ENCODE data around the gene MAGI2.

MAGI2 gene

DNA sequence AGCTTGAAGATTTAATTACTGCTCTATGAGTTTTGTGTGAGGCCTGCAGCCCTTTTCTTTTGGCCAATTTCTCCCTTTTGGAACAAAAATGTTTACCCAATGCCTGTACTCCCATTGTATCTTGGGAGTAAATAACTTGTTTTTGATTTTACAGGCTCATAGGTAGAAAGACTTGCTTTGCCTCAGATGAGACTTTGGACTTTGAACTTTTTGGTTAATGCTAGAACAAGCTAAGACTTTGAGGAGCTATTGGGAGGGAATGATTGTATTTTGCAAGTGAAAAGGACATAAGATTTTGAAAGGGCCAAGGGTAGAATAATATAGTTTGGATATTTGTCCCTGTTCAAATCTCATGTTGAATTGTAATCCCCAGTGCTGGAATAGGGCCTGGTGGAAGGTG, 152.0 kb downstream of the MAGI2 start:
- H3K4me3 ChIP-seq (ENCODE audit: severe bottlenecking), result no peak overlapping the region
- peaks cover 14% of the 10 kb centered on the region for H3K4me1 ChIP-seq (ENCODE audit: insufficient read depth, poor library complexity, severe bottlenecking)
- no peak overlapping the region for H3K27ac ChIP-seq (ENCODE audit: poor library complexity, severe bottlenecking)
- H3K36me3 ChIP-seq (ENCODE audit: low read depth), result no peaks in the 10 kb centered on the region
- no peaks in the 10 kb centered on the region for H3K27me3 ChIP-seq (ENCODE audit: insufficient read depth, poor library complexity, severe bottlenecking)
- DNase-seq (ENCODE audit: low spot score) (no peak), ATAC-seq (ENCODE audit: low read depth) (no peak)
- no peaks in the 10 kb centered on the region for H3K9me3 ChIP-seq (ENCODE audit: severe bottlenecking)
- TF ChIP-seq, protein P1, sequence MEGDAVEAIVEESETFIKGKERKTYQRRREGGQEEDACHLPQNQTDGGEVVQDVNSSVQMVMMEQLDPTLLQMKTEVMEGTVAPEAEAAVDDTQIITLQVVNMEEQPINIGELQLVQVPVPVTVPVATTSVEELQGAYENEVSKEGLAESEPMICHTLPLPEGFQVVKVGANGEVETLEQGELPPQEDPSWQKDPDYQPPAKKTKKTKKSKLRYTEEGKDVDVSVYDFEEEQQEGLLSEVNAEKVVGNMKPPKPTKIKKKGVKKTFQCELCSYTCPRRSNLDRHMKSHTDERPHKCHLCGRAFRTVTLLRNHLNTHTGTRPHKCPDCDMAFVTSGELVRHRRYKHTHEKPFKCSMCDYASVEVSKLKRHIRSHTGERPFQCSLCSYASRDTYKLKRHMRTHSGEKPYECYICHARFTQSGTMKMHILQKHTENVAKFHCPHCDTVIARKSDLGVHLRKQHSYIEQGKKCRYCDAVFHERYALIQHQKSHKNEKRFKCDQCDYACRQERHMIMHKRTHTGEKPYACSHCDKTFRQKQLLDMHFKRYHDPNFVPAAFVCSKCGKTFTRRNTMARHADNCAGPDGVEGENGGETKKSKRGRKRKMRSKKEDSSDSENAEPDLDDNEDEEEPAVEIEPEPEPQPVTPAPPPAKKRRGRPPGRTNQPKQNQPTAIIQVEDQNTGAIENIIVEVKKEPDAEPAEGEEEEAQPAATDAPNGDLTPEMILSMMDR (IDR thresholded peaks at IDR 0.05; ENCODE audit: poor library complexity, severe bottlenecking), result no peak

DNA sequence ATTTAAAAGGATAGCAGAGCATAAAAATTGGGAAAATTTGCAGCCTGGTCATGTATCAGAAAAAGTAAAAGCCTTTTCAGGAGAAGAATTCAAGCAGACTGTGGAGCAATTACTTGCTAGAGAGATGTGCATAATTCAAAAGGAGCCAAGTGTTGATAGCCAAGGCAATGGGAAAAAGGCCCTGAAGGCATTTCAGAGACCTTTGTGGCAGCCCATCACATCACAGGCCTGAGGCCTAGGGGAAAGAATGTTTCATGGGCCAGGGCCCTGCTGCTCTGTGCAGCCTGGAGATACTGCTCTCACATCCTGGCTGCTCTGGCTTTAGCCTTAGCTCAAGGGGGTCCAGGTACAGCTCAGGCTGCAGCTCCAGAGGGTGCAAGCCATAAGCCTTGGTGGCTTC, 152.9 kb downstream of the MAGI2 start:
- H3K4me3 ChIP-seq (ENCODE audit: severe bottlenecking), result no peak overlapping the region
- TF ChIP-seq, protein P1 (IDR thresholded peaks at IDR 0.05; ENCODE audit: poor library complexity, severe bottlenecking), result no peak
- no peak overlapping the region for H3K27ac ChIP-seq (ENCODE audit: poor library complexity, severe bottlenecking)
- no peaks in the 10 kb centered on the region for H3K27me3 ChIP-seq (ENCODE audit: insufficient read depth, poor library complexity, severe bottlenecking)
- H3K36me3 ChIP-seq (ENCODE audit: low read depth), result no peaks in the 10 kb centered on the region
- H3K4me1 ChIP-seq (ENCODE audit: insufficient read depth, poor library complexity, severe bottlenecking), result peaks cover 21% of the 10 kb centered on the region
- DNase-seq (ENCODE audit: low spot score) (no peak), ATAC-seq (ENCODE audit: low read depth) (no peak)
- no peaks in the 10 kb centered on the region for H3K9me3 ChIP-seq (ENCODE audit: severe bottlenecking)

DNA sequence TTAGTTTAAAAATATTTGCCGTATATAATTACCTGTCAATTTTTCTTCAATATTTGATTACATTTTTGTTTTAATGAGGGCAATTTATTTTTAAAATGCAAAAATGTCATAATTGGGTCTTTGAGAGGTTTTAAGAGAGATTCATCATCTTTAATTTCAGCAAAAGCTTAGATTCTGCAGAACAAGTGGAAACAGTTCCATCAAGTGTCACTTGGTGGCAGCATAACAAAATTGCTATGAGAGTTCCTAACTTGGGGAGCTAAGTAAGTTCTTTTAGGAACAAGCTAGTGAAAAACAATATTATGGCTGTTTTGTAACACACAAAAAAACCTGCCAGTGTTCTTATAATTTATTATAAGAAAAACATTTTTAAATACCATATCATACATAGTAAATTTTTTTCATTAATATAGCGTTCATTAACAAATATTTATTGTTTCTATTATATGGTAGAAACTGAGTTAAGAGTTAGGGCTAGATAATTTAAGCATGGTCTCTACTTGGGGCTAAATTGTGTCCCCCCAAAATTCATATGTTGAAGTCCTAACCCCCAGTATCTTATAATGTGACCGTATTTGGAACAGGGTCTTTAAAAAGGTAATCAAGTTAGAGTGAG, 155.2 kb downstream of the MAGI2 start:
- DNase-seq (ENCODE audit: low spot score), result no peak
- ATAC-seq (ENCODE audit: low read depth), result no peak
- H3K4me3 ChIP-seq (ENCODE audit: severe bottlenecking), result no peak overlapping the region
- H3K36me3 ChIP-seq (ENCODE audit: low read depth), result no peaks in the 10 kb centered on the region
- TF ChIP-seq, protein P1 (IDR thresholded peaks at IDR 0.05; ENCODE audit: poor library complexity, severe bottlenecking), result peak; percentile 94
- no peaks in the 10 kb centered on the region for H3K27me3 ChIP-seq (ENCODE audit: insufficient read depth, poor library complexity, severe bottlenecking)
- no peaks in the 10 kb centered on the region for H3K9me3 ChIP-seq (ENCODE audit: severe bottlenecking)
- peaks cover 30% of the 10 kb centered on the region for H3K4me1 ChIP-seq (ENCODE audit: insufficient read depth, poor library complexity, severe bottlenecking)
- H3K27ac ChIP-seq (ENCODE audit: poor library complexity, severe bottlenecking), result peak overlapping the region; percentile 93

DNA sequence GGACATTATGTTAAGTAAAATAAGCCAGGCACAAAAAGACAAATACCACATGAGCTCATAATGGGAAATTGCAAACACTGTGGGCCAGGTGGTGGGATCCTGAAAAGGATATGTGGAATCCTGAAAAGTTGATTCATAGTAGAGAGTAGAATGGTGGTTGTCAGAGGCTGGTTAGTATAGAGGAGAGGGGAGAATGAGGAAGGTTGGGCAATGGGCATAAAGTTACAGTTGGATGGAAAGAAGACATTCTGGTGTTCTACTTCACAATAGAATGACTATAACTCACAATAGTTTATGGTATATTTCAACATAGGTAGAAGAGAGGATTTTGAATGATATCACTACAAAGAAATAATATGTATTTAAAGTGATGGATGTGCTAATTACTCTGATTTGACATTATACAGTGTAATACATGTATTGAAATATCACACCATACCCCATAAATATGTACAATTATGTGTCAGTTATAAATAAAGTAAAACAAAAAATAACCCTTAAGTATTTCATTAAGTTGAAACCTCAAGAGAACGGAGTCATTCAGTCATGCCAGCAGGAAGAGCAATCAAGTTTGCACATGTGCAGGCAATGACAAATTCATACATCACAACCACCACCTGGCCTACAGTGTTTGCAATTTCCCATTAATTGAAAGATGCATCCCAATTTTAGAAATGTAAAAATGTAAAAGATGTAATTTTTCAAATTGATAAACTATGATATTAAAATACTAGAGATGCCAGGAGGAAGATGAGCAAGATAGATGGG, 156.7 kb downstream of the MAGI2 start:
- Histone ChIP-seq H3K9me3 (ENCODE audit: severe bottlenecking) (no peaks in the 10 kb centered on the region), H3K4me3 (ENCODE audit: severe bottlenecking) (no peak overlapping the region), H3K27ac (ENCODE audit: poor library complexity, severe bottlenecking) (peak overlapping the region; percentile 93), H3K36me3 (ENCODE audit: low read depth) (no peaks in the 10 kb centered on the region), H3K4me1 (ENCODE audit: insufficient read depth, poor library complexity, severe bottlenecking) (peaks cover 39% of the 10 kb centered on the region), H3K27me3 (ENCODE audit: insufficient read depth, poor library complexity, severe bottlenecking) (no peaks in the 10 kb centered on the region)
- DNase-seq (ENCODE audit: low spot score) (peak; percentile 35), ATAC-seq (ENCODE audit: low read depth) (peak; percentile 55)
- TF ChIP-seq, protein P1 (IDR thresholded peaks at IDR 0.05; ENCODE audit: poor library complexity, severe bottlenecking), result no peak

DNA sequence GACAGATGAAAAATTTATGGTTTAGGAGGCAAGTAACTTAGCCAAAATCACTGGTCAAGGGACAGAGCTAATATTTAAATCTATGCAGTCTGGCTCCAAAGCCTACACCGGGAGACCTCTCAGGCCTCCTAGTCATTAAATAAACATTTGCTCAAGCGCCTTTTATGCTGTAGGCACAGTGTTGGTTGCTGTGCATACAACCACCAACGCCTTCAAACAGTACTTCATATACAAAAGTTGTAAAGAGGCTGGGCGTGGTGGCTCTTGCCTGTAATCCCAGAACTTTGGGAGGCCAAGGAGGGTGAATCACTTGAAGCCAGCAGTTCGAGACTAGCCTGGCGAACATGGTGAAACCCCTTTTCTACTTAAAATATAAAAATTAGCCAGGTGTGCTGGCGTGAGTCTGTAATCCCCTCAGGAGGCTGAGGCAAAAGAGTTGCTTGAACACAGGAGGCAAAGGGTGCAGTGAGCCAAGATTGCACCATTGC, 159.8 kb downstream of the MAGI2 start:
- TF ChIP-seq, protein P1 (IDR thresholded peaks at IDR 0.05; ENCODE audit: poor library complexity, severe bottlenecking), result no peak
- Histone ChIP-seq H3K36me3 (ENCODE audit: low read depth) (no peaks in the 10 kb centered on the region), H3K4me1 (ENCODE audit: insufficient read depth, poor library complexity, severe bottlenecking) (peaks cover 55% of the 10 kb centered on the region), H3K4me3 (ENCODE audit: severe bottlenecking) (no peak overlapping the region), H3K27ac (ENCODE audit: poor library complexity, severe bottlenecking) (peak overlapping the region; percentile 93), H3K9me3 (ENCODE audit: severe bottlenecking) (no peaks in the 10 kb centered on the region), H3K27me3 (ENCODE audit: insufficient read depth, poor library complexity, severe bottlenecking) (no peaks in the 10 kb centered on the region)
- ATAC-seq (ENCODE audit: low read depth), result peak; percentile 92
- DNase-seq (ENCODE audit: low spot score), result peak; percentile 72
